HEK293 (cell line): ENCODE measurements around the gene CWC25.
A peak's percentile ranks its signal among the peaks of the same experiment; 100 is the strongest.

Experiments used
- MZF1 ChIP-seq: fragments of 450-650 bp; formaldehyde crosslinking; IDR thresholded peaks from 2 replicates; pipeline ENCODE4 v1.5.1; 2017; ENCODE audit warnings: missing biosample characterization, missing genetic modification characterization, borderline replicate concordance
- PATZ1 ChIP-seq: fragments of 450-650 bp; formaldehyde crosslinking; IDR thresholded peaks from 2 replicates; pipeline ENCODE4 v1.5.1; 2016; ENCODE audit warnings: missing biosample characterization, missing genetic modification characterization
- PRDM2 ChIP-seq: fragments of 450-650 bp; formaldehyde crosslinking; IDR thresholded peaks from 2 replicates; pipeline ENCODE4 v1.5.1; 2016; ENCODE audit warnings: missing biosample characterization, missing genetic modification characterization, borderline replicate concordance
- RBAK ChIP-seq: fragments of 450-650 bp; formaldehyde crosslinking; IDR thresholded peaks from 2 replicates; pipeline ENCODE4 v1.5.1; 2016; ENCODE audit warnings: missing biosample characterization, missing genetic modification characterization
- REST ChIP-seq: fragments of 450-650 bp; formaldehyde crosslinking; IDR thresholded peaks from 2 replicates; pipeline ENCODE4 v1.5.1; 2016; ENCODE audit warnings: missing biosample characterization, missing genetic modification characterization
- SALL2 ChIP-seq: fragments of 450-650 bp; formaldehyde crosslinking; IDR thresholded peaks from 2 replicates; pipeline ENCODE4 v1.5.0; 2017; ENCODE audit warnings: missing biosample characterization, mild to moderate bottlenecking, missing genetic modification characterization, borderline replicate concordance
- SCRT2 ChIP-seq: fragments of 450-650 bp; formaldehyde crosslinking; IDR thresholded peaks from 2 replicates; pipeline ENCODE4 v1.5.1; 2016; ENCODE audit warnings: missing biosample characterization, missing genetic modification characterization
- TCF7L2 ChIP-seq: IDR thresholded peaks from 2 replicates; pipeline ENCODE4 v1.6.1; 2011; ENCODE audit warnings: low read depth, mild to moderate bottlenecking, inconsistent platforms, low read length, moderate library complexity, borderline replicate concordance
- ZBTB6 ChIP-seq: fragments of 450-650 bp; formaldehyde crosslinking; IDR thresholded peaks from 2 replicates; pipeline ENCODE4 v1.5.1; 2017; ENCODE audit warnings: missing biosample characterization, missing genetic modification characterization
- ZBTB8A ChIP-seq: fragments of 450-650 bp; formaldehyde crosslinking; IDR thresholded peaks from 2 replicates; pipeline ENCODE4 v1.5.1; 2016; ENCODE audit warnings: missing biosample characterization, missing genetic modification characterization
- ZNF132 ChIP-seq: fragments of 450-650 bp; formaldehyde crosslinking; IDR thresholded peaks from 2 replicates; pipeline ENCODE4 v1.5.1; 2017; ENCODE audit warnings: missing biosample characterization, missing genetic modification characterization, borderline replicate concordance
- ZNF133 ChIP-seq: fragments of 450-650 bp; formaldehyde crosslinking; IDR thresholded peaks from 2 replicates; pipeline ENCODE4 v1.5.1; 2016; ENCODE audit warnings: missing biosample characterization, missing genetic modification characterization
- ZNF138 ChIP-seq: fragments of 450-650 bp; formaldehyde crosslinking; IDR thresholded peaks from 2 replicates; pipeline ENCODE4 v1.5.1; 2016; ENCODE audit warnings: missing biosample characterization, missing genetic modification characterization, borderline replicate concordance
- ZNF23 ChIP-seq: fragments of 450-650 bp; formaldehyde crosslinking; IDR thresholded peaks from 2 replicates; pipeline ENCODE4 v1.5.1; 2016; ENCODE audit warnings: missing biosample characterization, missing genetic modification characterization, borderline replicate concordance
- ZNF274 ChIP-seq, 2 experiments: fragments of 200-500 bp in 1 of 2; fragments of 450-650 bp in 1 of 2; sonication (Bioruptor generic) in 1 of 2; formaldehyde crosslinking in 1 of 2; IDR thresholded peaks; 2 replicates each; pipeline versions ENCODE4 v1.5.1 to v1.6.1; 2014 to 2016; ENCODE audit warnings: borderline replicate concordance in 1 of 2, inconsistent platforms in 1 of 2, low read length in 1 of 2, missing biosample characterization in 1 of 2, missing genetic modification characterization in 1 of 2
- ZNF366 ChIP-seq: fragments of 450-650 bp; formaldehyde crosslinking; conservative IDR thresholded peaks from 2 replicates; pipeline ENCODE4 v1.5.1; 2016; ENCODE audit warnings: missing biosample characterization, missing genetic modification characterization
- ZNF37A ChIP-seq: fragments of 450-650 bp; IDR thresholded peaks from 2 replicates; pipeline ENCODE4 v1.5.1; 2018; ENCODE audit warnings: missing biosample characterization, missing genetic modification characterization
- ZNF558 ChIP-seq: fragments of 450-650 bp; formaldehyde crosslinking; IDR thresholded peaks from 2 replicates; pipeline ENCODE4 v1.5.1; 2016; ENCODE audit warnings: missing biosample characterization, missing genetic modification characterization
- ZNF571 ChIP-seq: fragments of 450-650 bp; formaldehyde crosslinking; IDR thresholded peaks from 2 replicates; pipeline ENCODE4 v1.5.0; 2017; ENCODE audit warnings: missing biosample characterization, missing genetic modification characterization
- ZNF660 ChIP-seq: fragments of 450-650 bp; IDR thresholded peaks from 2 replicates; pipeline ENCODE4 v1.5.1; 2018; ENCODE audit warnings: missing biosample characterization, mild to moderate bottlenecking, missing genetic modification characterization
- ZSCAN4 ChIP-seq: fragments of 450-650 bp; formaldehyde crosslinking; IDR thresholded peaks from 2 replicates; pipeline ENCODE4 v1.5.1; 2017; ENCODE audit warnings: missing biosample characterization, missing genetic modification characterization

The CWC25 gene

GRCh38 chr17:38798614-38799500 lies 26.3 kb downstream of the CWC25 start (continued):
- TF ChIP-seq RBAK (tag by site-specific recombination) (no peak), ZNF133 (tag by site-specific recombination) (0 out of 2 replicates have a peak, but pooled peaks have one; percentile 20), PRDM2 (tag by site-specific recombination) (no peak), ZNF23 (tag by site-specific recombination) (no peak), PATZ1 (0 out of 2 replicates have a peak, but pooled peaks have one; percentile 68), ZNF571 (tag by site-specific recombination) (no peak), TCF7L2 (no peak; the same call in 1 of the 2 replicates), ZNF366 (tag by site-specific recombination) (peak; percentile 50; the same call in 1 of the 2 replicates), ZNF132 (no peak), MZF1 (tag by site-specific recombination) (no peak), ZBTB8A (peak; percentile 65), SALL2 (tag by site-specific recombination) (no peak), ZNF274 (IDR thresholded peaks at IDR 0.05; ENCODE audit: low read length) (no peak), ZNF274 (tag by site-specific recombination; IDR thresholded peaks at IDR 0.05; ENCODE audit: borderline replicate concordance) (no peak), ZNF660 (tag by site-specific recombination) (no peak), ZBTB6 (no peak), ZSCAN4 (tag by site-specific recombination) (no peak), SCRT2 (tag by site-specific recombination) (no peak), ZNF37A (tag by site-specific recombination) (no peak), ZNF558 (no peak), ZNF138 (tag by site-specific recombination) (no peak), REST (no peak; the same call in 1 of the 2 replicates)
